Neutrophil (primary cell): Measurements from ENCODE around the gene EVC.

Experiments
- H3K27ac ChIP-seq: fragments of 200-600 bp; sonication (generic); 2 replicates; pipeline ENCODE4 v1.5.1; 2016; ENCODE audit warnings: mild to moderate bottlenecking, moderate library complexity
- H3K27me3 ChIP-seq: fragments of 200-600 bp; sonication (generic); 2 replicates; pipeline ENCODE4 v1.6.0; 2016; ENCODE audit warnings: mild to moderate bottlenecking
- H3K36me3 ChIP-seq: fragments of 200-600 bp; sonication (generic); 2 replicates; pipeline ENCODE4 v1.5.1; 2017
- H3K4me1 ChIP-seq, 2 experiments: fragments of 200-600 bp in 1 of 2; sonication (generic) in 1 of 2; 1 replicate in 1 of 2; 2 replicates in 1 of 2; pipeline versions ENCODE4 v1.5.1 to v1.6.1; 2013 to 2016; ENCODE audit warnings: low read depth in 1 of 2, low read length in 1 of 2, mild to moderate bottlenecking in 1 of 2, moderate library complexity in 1 of 2; ENCODE audit not compliant: control insufficient read depth in 1 of 2, insufficient read depth in 1 of 2
- H3K4me3 ChIP-seq, 2 experiments: fragments of 200-600 bp in 1 of 2; sonication (generic) in 1 of 2; 1 replicate in 1 of 2; 2 replicates in 1 of 2; pipeline ENCODE4 v1.5.1; 2013 to 2016; ENCODE audit warnings: low read depth in 1 of 2, low read length in 1 of 2, mild to moderate bottlenecking in 1 of 2, moderate library complexity in 1 of 2
- H3K9me3 ChIP-seq: fragments of 200-600 bp; sonication (generic); 2 replicates; pipeline ENCODE4 v1.5.1; 2016
- CTCF ChIP-seq: fragments of 200-600 bp; sonication (generic); IDR thresholded peaks from 2 replicates; pipeline ENCODE4 v1.5.1; 2016; ENCODE audit warnings: antibody characterized with exemption

The EVC gene

GRCh38 chr4:5713861-5714260 is 2.9 kb downstream of the EVC start:
- Histone ChIP-seq H3K4me1 (no peaks in the 10 kb centered on the region), H3K27me3 (peaks cover 45% of the 10 kb centered on the region), H3K9me3 (no peaks in the 10 kb centered on the region), H3K4me3 (no peak overlapping the region), H3K36me3 (no peaks in the 10 kb centered on the region), H3K27ac (no peak overlapping the region)
- no peak for TF ChIP-seq CTCF

- H3K36me3 ChIP-seq = no peaks in the 10 kb centered on the region
- no peak for TF ChIP-seq CTCF
- no peak overlapping the region for H3K4me3 ChIP-seq
- no peak overlapping the region for H3K27ac ChIP-seq
- H3K4me1 ChIP-seq = no peaks in the 10 kb centered on the region
- no peaks in the 10 kb centered on the region for H3K9me3 ChIP-seq
- H3K27me3 ChIP-seq = peaks cover 30% of the 10 kb centered on the region
Measured at GRCh38 chr4:5715357-5715756, 4.4 kb downstream of the EVC start.

GRCh38 chr4:5716391-5716790 is 5.4 kb downstream of the EVC start:
- H3K9me3 ChIP-seq = no peaks in the 10 kb centered on the region
- no peak for TF ChIP-seq CTCF
- H3K36me3 ChIP-seq = no peaks in the 10 kb centered on the region
- no peaks in the 10 kb centered on the region for H3K4me1 ChIP-seq
- peaks cover 20% of the 10 kb centered on the region for H3K27me3 ChIP-seq
- H3K4me3 ChIP-seq = no peak overlapping the region
- H3K27ac ChIP-seq = no peak overlapping the region

- Histone ChIP-seq H3K36me3 (no peaks in the 10 kb centered on the region), H3K4me3 (no peak overlapping the region), H3K9me3 (no peaks in the 10 kb centered on the region), H3K4me1 (no peaks in the 10 kb centered on the region), H3K27me3 (peaks cover 8% of the 10 kb centered on the region), H3K27ac (no peak overlapping the region)
- no peak for TF ChIP-seq CTCF
Measured at GRCh38 chr4:5717449-5718158, 6.6 kb downstream of the EVC start.

- Histone ChIP-seq H3K4me1 (no peaks in the 10 kb centered on the region), H3K27me3 (no peaks in the 10 kb centered on the region), H3K27ac (no peak overlapping the region), H3K36me3 (no peaks in the 10 kb centered on the region), H3K9me3 (no peaks in the 10 kb centered on the region), H3K4me3 (no peak overlapping the region)
- no peak for TF ChIP-seq CTCF
Measured at GRCh38 chr4:5718411-5718810, 7.4 kb downstream of the EVC start.
